Large intestine (tissue), 3 donors: ENCODE data around the gene GLTP. TPM values are rescaled to one million over a fixed set of nuclear protein-coding genes. Genes with fewer than 3 reads are reported as not detected.
A peak's percentile ranks its signal among the peaks of the same experiment; 100 is the strongest.

Source experiments
- DNase-seq, 2 donors: peaks; one replicate each; pipeline versions ENCODE4 v3.0.0 to v3.0.0-alpha.2; 2013
- H3K27ac ChIP-seq: one replicate; pipeline ENCODE4 v1.5.1; 2013; ENCODE audit warnings: low read length
- H3K27me3 ChIP-seq: 2 replicates; pipeline ENCODE4 v1.6.1; 2013; ENCODE audit warnings: low read length; ENCODE audit not compliant: control insufficient read depth, insufficient read depth
- H3K36me3 ChIP-seq: 2 replicates; pipeline ENCODE4 v1.6.1; 2013; ENCODE audit warnings: low read length; ENCODE audit not compliant: control insufficient read depth, insufficient read depth
- H3K4me1 ChIP-seq: one replicate; pipeline ENCODE4 v1.6.1; 2013; ENCODE audit warnings: low read length; ENCODE audit not compliant: control insufficient read depth, insufficient read depth
- H3K4me3 ChIP-seq: one replicate; pipeline ENCODE4 v1.5.1; 2013; ENCODE audit warnings: low read length
- H3K9me3 ChIP-seq: one replicate; pipeline ENCODE4 v1.6.1; 2013; ENCODE audit warnings: mild to moderate bottlenecking, low read depth, low read length, moderate library complexity; ENCODE audit not compliant: control insufficient read depth
- WGBS: methylation state at CpG from one replicate; pipeline ENCODE4 v1.1.5; 2013; ENCODE audit warnings: low lambda C conversion rate; ENCODE audit not compliant: insufficient coverage; 5-methylcytosine and 5-hydroxymethylcytosine counted together
- polyA plus RNA-seq: library from polyadenylated mRNA; unstranded; fragments of 120-200 nt; gene quantifications from one replicate; pipeline ENCODE4 v1.2.1, GENCODE V29; 2013

Gene GLTP
- polyA plus RNA-seq, 1 donor: 24.3 TPM

- Histone ChIP-seq H3K36me3 (no peaks in the 10 kb centered on the region), H3K27ac (no peak overlapping the region), H3K4me1 (peaks cover 32% of the 10 kb centered on the region), H3K27me3 (peaks cover 2% of the 10 kb centered on the region), H3K9me3 (no peaks in the 10 kb centered on the region), H3K4me3 (peak overlapping the region; percentile 45)
- DNase-seq: no peak
- WGBS: no CpG with 5 or more reads among the region's 31 CpGs
Measured at GRCh38 chr12:109832541-109833306, 47.6 kb downstream of the GLTP start.

- peaks cover 2% of the 10 kb centered on the region for H3K27me3 ChIP-seq
- no peak for DNase-seq
- no CpG with 5 or more reads among the region's 9 CpGs for WGBS
- H3K9me3 ChIP-seq: no peaks in the 10 kb centered on the region
- no peak overlapping the region for H3K27ac ChIP-seq
- no peaks in the 10 kb centered on the region for H3K36me3 ChIP-seq
- no peak overlapping the region for H3K4me3 ChIP-seq
- H3K4me1 ChIP-seq: peaks cover 32% of the 10 kb centered on the region
Measured at GRCh38 chr12:109831929-109832328, 48.4 kb downstream of the GLTP start.

- no CpG with 5 or more reads among the region's 6 CpGs for WGBS
- Histone ChIP-seq H3K27ac (no peak overlapping the region), H3K4me3 (no peak overlapping the region), H3K36me3 (no peaks in the 10 kb centered on the region), H3K27me3 (peaks cover 2% of the 10 kb centered on the region), H3K4me1 (peaks cover 32% of the 10 kb centered on the region), H3K9me3 (no peaks in the 10 kb centered on the region)
- no peak for DNase-seq
Measured at GRCh38 chr12:109831365-109831764, 49.0 kb downstream of the GLTP start.

GRCh38 chr12:109830718-109831117, 49.6 kb downstream of the GLTP start:
- Histone ChIP-seq H3K4me1 (peaks cover 32% of the 10 kb centered on the region), H3K9me3 (no peaks in the 10 kb centered on the region), H3K4me3 (no peak overlapping the region), H3K27ac (peak overlapping the region; percentile 19), H3K27me3 (peaks cover 2% of the 10 kb centered on the region), H3K36me3 (no peaks in the 10 kb centered on the region)
- WGBS: no CpG with 5 or more reads among the region's 2 CpGs
- DNase-seq: peak in 1 of 2 donors; percentile 20

- peak in 1 of 2 donors; percentile 36 for DNase-seq
- WGBS: no CpG with 5 or more reads among the region's 2 CpGs
- Histone ChIP-seq H3K27ac (no peak overlapping the region), H3K4me1 (peaks cover 32% of the 10 kb centered on the region), H3K36me3 (no peaks in the 10 kb centered on the region), H3K4me3 (no peak overlapping the region), H3K9me3 (no peaks in the 10 kb centered on the region), H3K27me3 (peaks cover 2% of the 10 kb centered on the region)
Measured at GRCh38 chr12:109830267-109830666, 50.1 kb downstream of the GLTP start.

GRCh38 chr12:109829667-109830066, 50.7 kb downstream of the GLTP start:
- Histone ChIP-seq H3K36me3 (no peaks in the 10 kb centered on the region), H3K4me3 (no peak overlapping the region), H3K9me3 (no peaks in the 10 kb centered on the region), H3K27me3 (peaks cover 2% of the 10 kb centered on the region), H3K4me1 (peaks cover 32% of the 10 kb centered on the region), H3K27ac (no peak overlapping the region)
- no CpG with 5 or more reads among the region's 10 CpGs for WGBS
- DNase-seq: no peak

- no CpG with 5 or more reads among the region's 3 CpGs for WGBS
- Histone ChIP-seq H3K27ac (no peak overlapping the region), H3K36me3 (no peaks in the 10 kb centered on the region), H3K9me3 (no peaks in the 10 kb centered on the region), H3K27me3 (peaks cover 2% of the 10 kb centered on the region), H3K4me3 (no peak overlapping the region), H3K4me1 (peaks cover 32% of the 10 kb centered on the region)
- no peak for DNase-seq
Measured at GRCh38 chr12:109828754-109829511, 51.4 kb downstream of the GLTP start.

- H3K9me3 ChIP-seq: no peaks in the 10 kb centered on the region
- H3K27ac ChIP-seq: no peak overlapping the region
- H3K27me3 ChIP-seq: no peaks in the 10 kb centered on the region
- H3K4me1 ChIP-seq: peaks cover 30% of the 10 kb centered on the region
- no CpG with 5 or more reads among the region's 19 CpGs for WGBS
- H3K4me3 ChIP-seq: no peak overlapping the region
- no peak for DNase-seq
- H3K36me3 ChIP-seq: no peaks in the 10 kb centered on the region
Measured at GRCh38 chr12:109827566-109828550, 52.5 kb downstream of the GLTP start.

- Histone ChIP-seq H3K36me3 (no peaks in the 10 kb centered on the region), H3K9me3 (no peaks in the 10 kb centered on the region), H3K27me3 (no peaks in the 10 kb centered on the region), H3K4me3 (no peak overlapping the region), H3K4me1 (peaks cover 24% of the 10 kb centered on the region), H3K27ac (no peak overlapping the region)
- WGBS: 100% methylated on average over 1 of the region's 3 CpGs
- DNase-seq: no peak
Measured at GRCh38 chr12:109827080-109827479, 53.3 kb downstream of the GLTP start.

- Histone ChIP-seq H3K27ac (no peak overlapping the region), H3K4me3 (no peak overlapping the region), H3K27me3 (no peaks in the 10 kb centered on the region), H3K4me1 (peaks cover under 1% of the 10 kb centered on the region), H3K36me3 (no peaks in the 10 kb centered on the region), H3K9me3 (no peaks in the 10 kb centered on the region)
- DNase-seq: no peak
- WGBS: 100% methylated on average over 1 of the region's 8 CpGs
Measured at GRCh38 chr12:109824731-109825130, 55.6 kb downstream of the GLTP start.
